Liver (tissue), 9 donors: ENCODE data around the gene PFKP. TPM values are rescaled to one million over a fixed set of nuclear protein-coding genes. Genes with fewer than 3 reads are reported as not detected.
"Not testable (repeated sequence)": the region's sequence is repeated elsewhere in the genome, so short reads cannot be mapped to it uniquely, and the experiment has no call there.

Source experiments
- DNase-seq: peaks from one replicate; pipeline ENCODE4 v3.0.0-alpha.2; 2017; ENCODE audit warnings: low spot score
- H3K27ac ChIP-seq, 2 donors: one replicate each; pipeline ENCODE4 v1.7.0; 2013; ENCODE audit warnings: inconsistent platforms in 2 of 2, low read length in 2 of 2, control low read depth in 1 of 2, low read depth in 1 of 2, mild to moderate bottlenecking in 1 of 2
- H3K27me3 ChIP-seq, 4 donors: one replicate each; pipeline versions ENCODE4 v1.6.1 to v1.7.0; 2013; ENCODE audit warnings: low read length in 3 of 4, inconsistent platforms in 1 of 4, mild to moderate bottlenecking in 1 of 4, moderate library complexity in 1 of 4; ENCODE audit not compliant: control insufficient read depth in 4 of 4, insufficient read depth in 4 of 4
- H3K36me3 ChIP-seq, 4 donors: one replicate each; pipeline versions ENCODE4 v1.6.1 to v1.7.0; 2013; ENCODE audit warnings: low read length in 3 of 4, mild to moderate bottlenecking in 3 of 4, low read depth in 1 of 4, moderate library complexity in 1 of 4; ENCODE audit not compliant: control insufficient read depth in 4 of 4, insufficient read depth in 3 of 4
- H3K4me1 ChIP-seq, 4 donors: one replicate each; pipeline versions ENCODE4 v1.6.1 to v1.7.0; 2013; ENCODE audit warnings: low read length in 3 of 4, mild to moderate bottlenecking in 3 of 4, moderate library complexity in 1 of 4; ENCODE audit not compliant: control insufficient read depth in 4 of 4, insufficient read depth in 4 of 4
- H3K4me3 ChIP-seq, 3 donors: one replicate each; pipeline versions ENCODE4 v1.6.1 to v1.7.0; 2013; ENCODE audit warnings: low read length in 3 of 3, control low read depth in 1 of 3, low read depth in 1 of 3, mild to moderate bottlenecking in 1 of 3
- H3K9ac ChIP-seq, 2 donors: one replicate each; pipeline ENCODE4 v1.7.0; 2013; ENCODE audit warnings: low read length in 2 of 2, mild to moderate bottlenecking in 2 of 2, moderate library complexity in 2 of 2, control low read depth in 1 of 2, low read depth in 1 of 2
- H3K9me3 ChIP-seq, 4 donors: one replicate each; pipeline versions ENCODE4 v1.6.1 to v1.7.0; 2013; ENCODE audit warnings: low read length in 3 of 4; ENCODE audit not compliant: control insufficient read depth in 4 of 4
- CTCF ChIP-seq: fragments of 150-350 bp; IDR thresholded peaks from 2 replicates; pipeline ENCODE4 v1.5.1; 2017; ENCODE audit warnings: improper control_type of control experiment, low read depth, low read length; ENCODE audit not compliant: missing input control
- EGR1 ChIP-seq, 2 donors: IDR thresholded peaks; 2 replicates each; pipeline ENCODE4 v1.6.1; 2016 to 2018; ENCODE audit warnings: antibody characterized with exemption in 2 of 2, low read depth in 2 of 2
- FOXA1 ChIP-seq: IDR thresholded peaks from 2 replicates; pipeline ENCODE4 v1.6.1; 2016; ENCODE audit warnings: antibody characterized with exemption
- FOXA2 ChIP-seq: IDR thresholded peaks from 2 replicates; pipeline ENCODE4 v1.6.1; 2016; ENCODE audit warnings: antibody characterized with exemption
- GABPA ChIP-seq, 2 donors: IDR thresholded peaks in 1 of 2; conservative IDR thresholded peaks in 1 of 2; 2 replicates each; pipeline ENCODE4 v1.6.1; 2016; ENCODE audit warnings: antibody characterized with exemption in 2 of 2, mild to moderate bottlenecking in 1 of 2, moderate library complexity in 1 of 2
- HNF4A ChIP-seq, 2 donors: conservative IDR thresholded peaks; 2 replicates each; pipeline ENCODE4 v1.6.1; 2016; ENCODE audit warnings: antibody characterized with exemption in 2 of 2, mild to moderate bottlenecking in 2 of 2
- MAX ChIP-seq: IDR thresholded peaks from 2 replicates; pipeline ENCODE4 v1.6.1; 2016; ENCODE audit warnings: antibody characterized with exemption
- NR2F2 ChIP-seq: IDR thresholded peaks from 2 replicates; pipeline ENCODE4 v1.6.1; 2016; ENCODE audit warnings: antibody characterized with exemption
- REST ChIP-seq: IDR thresholded peaks from 2 replicates; pipeline ENCODE4 v1.6.1; 2016; ENCODE audit warnings: antibody characterized with exemption, mild to moderate bottlenecking
- RXRA ChIP-seq, 2 donors: IDR thresholded peaks; 2 replicates each; pipeline ENCODE4 v1.6.1; 2017 to 2018; ENCODE audit warnings: antibody characterized with exemption in 2 of 2, mild to moderate bottlenecking in 1 of 2
- SP1 ChIP-seq: IDR thresholded peaks from 2 replicates; pipeline ENCODE4 v1.6.1; 2018; ENCODE audit warnings: antibody characterized with exemption, mild to moderate bottlenecking
- ZBTB33 ChIP-seq: IDR thresholded peaks from 2 replicates; pipeline ENCODE4 v1.6.1; 2016; ENCODE audit warnings: antibody characterized with exemption
- WGBS: extraction: QIAGEN DNeasy Blood & Tissue Kit; methylation state at CpG from one replicate; pipeline ENCODE4 v1.1.7; 2013; 5-methylcytosine and 5-hydroxymethylcytosine counted together
- polyA plus RNA-seq, 2 donors: library from polyadenylated mRNA; stranded (reverse) in 1 of 2; unstranded in 1 of 2; fragments of 200-250 nt in 1 of 2; fragments of >200 nt in 1 of 2; fragmentation: Nextera tagmentation in 1 of 2; extraction: Ambion mirVana in 1 of 2; gene quantifications; one replicate each; pipeline versions ENCODE4 v1.2.1 to v1.2.3, GENCODE V29; 2013 to 2015
- total RNA-seq, 2 donors: library from RNA; depleted of rRNA; stranded (reverse); fragments of >200 nt; gene quantifications; one replicate each; pipeline ENCODE4 v1.2.3, GENCODE V29; 2014
- donor health status: healthy.
- donor health status: healthy.
- donor health status: healthy.
- donor health status: healthy.
- donor health status: healthy.

Gene PFKP
- total and polyA plus RNA-seq, 4 donors, result 1.1 to 5.0 (median 2.8) TPM

GRCh38 chr10:3060481-3060889, 6.9 kb upstream of the PFKP start (continued):
- TF ChIP-seq MAX, result no peak
- TF ChIP-seq SP1, result no peak
- TF ChIP-seq EGR1 (IDR thresholded peaks at IDR 0.05; ENCODE audit: low read depth in 2 of 2), result no peak
- TF ChIP-seq FOXA1, result no peak
- TF ChIP-seq NR2F2, result no peak

- WGBS, result 47% methylated on average over 6 of the region's 6 CpGs
- DNase-seq, H3K27me3 ChIP-seq, H3K9ac ChIP-seq, H3K27ac ChIP-seq, H3K9me3 ChIP-seq, H3K36me3 ChIP-seq, H3K4me3 ChIP-seq, H3K4me1 ChIP-seq: not testable (repeated sequence)
Measured at GRCh38 chr10:3061323-3061898, 5.9 kb upstream of the PFKP start.

GRCh38 chr10:3062502-3063186, 4.7 kb upstream of the PFKP start:
- TF ChIP-seq MAX (no peak), CTCF (no peak), ZBTB33 (no peak), REST (no peak), GABPA (IDR thresholded peaks at IDR 0.05 in 1 of 2, conservative IDR thresholded peaks at IDR 0.05 in 1 of 2) (no peak), FOXA2 (no peak), NR2F2 (no peak), HNF4A (conservative IDR thresholded peaks at IDR 0.05) (no peak), RXRA (IDR thresholded peaks at IDR 0.05) (no peak)
- H3K9ac ChIP-seq, result no peak overlapping the region
- no peaks in the 10 kb centered on the region for H3K9me3 ChIP-seq
- no peak for DNase-seq
- H3K4me1 ChIP-seq, result peaks cover under 1 to 5% (median 2%) of the 10 kb centered on the region in 4 donors
- WGBS, result 77% methylated on average over 6 of the region's 6 CpGs
- H3K36me3 ChIP-seq, result no peaks in the 10 kb centered on the region
- no peak overlapping the region for H3K27ac ChIP-seq
- peaks cover 0 to 13% (median 0%) of the 10 kb centered on the region in 4 donors for H3K27me3 ChIP-seq
- H3K4me3 ChIP-seq, result no peak overlapping the region
